Measurements from ENCODE around the gene SIN3A.
A peak's percentile ranks its signal among the peaks of the same experiment; 100 is the strongest.

- TF ChIP-seq TAF1 (conservative IDR thresholded peaks at IDR 0.05): peak; percentile 58
- no peak for TF ChIP-seq CTCF (IDR thresholded peaks at IDR 0.05; ENCODE audit: low read depth, low read length, missing input control)
- TF ChIP-seq REST (IDR thresholded peaks at IDR 0.05): peak; percentile 60
- no peak for TF ChIP-seq FOXA2 (IDR thresholded peaks at IDR 0.05)
- no peak for TF ChIP-seq RAD21 (IDR thresholded peaks at IDR 0.05)
- peak in 1 of 2 donors; percentile 4 for TF ChIP-seq HNF4A (conservative IDR thresholded peaks at IDR 0.05)
- peak; percentile 18 to 26 for TF ChIP-seq JUND (IDR thresholded peaks at IDR 0.05)
- peak; percentile 29 for TF ChIP-seq ZBTB33 (IDR thresholded peaks at IDR 0.05)
Measured at GRCh38 chr15:75453703-75454470, 2.4 kb upstream of the SIN3A start.
